GM18520 (cell line): ENCODE data around the gene SCUBE3.

Source experiments
- ATAC-seq: cut with Tn5 transposase; IDR thresholded peaks from one replicate; pipeline ENCODE4 v1.9.1; 2021; ENCODE audit not compliant: unreplicated experiment

Gene SCUBE3

DNA sequence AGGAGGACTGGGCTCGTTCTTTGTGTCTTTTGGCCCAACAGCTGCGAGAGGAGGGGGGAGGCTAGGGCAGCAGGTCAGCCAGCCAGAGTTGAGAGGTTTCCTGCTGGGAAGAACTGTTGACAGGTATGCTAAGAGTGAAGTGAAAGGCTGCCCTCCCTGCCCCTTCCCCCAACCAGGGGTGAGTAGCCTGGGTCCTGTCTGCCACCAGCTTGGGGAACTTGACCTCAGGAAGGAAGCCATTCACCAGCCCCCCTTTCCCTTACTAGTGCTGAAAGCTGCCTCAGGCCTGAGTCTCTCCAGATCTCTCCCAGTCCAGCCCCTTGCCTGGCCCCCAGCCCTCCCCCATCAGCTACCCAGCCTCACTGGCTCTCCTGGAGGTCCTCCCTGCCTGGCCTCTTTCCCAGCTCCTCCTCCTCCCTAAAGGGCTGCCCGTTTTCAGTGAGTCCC is 25.1 kb downstream of the SCUBE3 start:
- no peak for ATAC-seq

DNA sequence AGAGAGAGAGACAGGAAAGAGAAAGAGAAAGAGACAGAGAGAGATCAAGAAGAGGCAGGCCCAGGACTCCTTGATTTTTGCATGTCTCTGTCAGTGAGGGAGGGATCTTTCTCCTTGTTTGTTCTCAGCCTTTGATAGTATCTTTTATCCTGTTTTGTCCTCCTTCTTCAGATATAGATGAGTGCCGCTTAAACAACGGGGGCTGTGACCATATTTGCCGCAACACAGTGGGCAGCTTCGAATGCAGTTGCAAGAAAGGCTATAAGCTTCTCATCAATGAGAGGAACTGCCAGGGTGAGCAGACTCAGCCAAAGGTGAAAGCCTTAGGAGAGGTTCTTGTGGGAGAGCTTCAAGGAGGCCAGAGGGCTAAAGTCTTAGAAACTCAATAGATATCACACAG is 25.8 kb downstream of the SCUBE3 start:
- no peak for ATAC-seq

DNA sequence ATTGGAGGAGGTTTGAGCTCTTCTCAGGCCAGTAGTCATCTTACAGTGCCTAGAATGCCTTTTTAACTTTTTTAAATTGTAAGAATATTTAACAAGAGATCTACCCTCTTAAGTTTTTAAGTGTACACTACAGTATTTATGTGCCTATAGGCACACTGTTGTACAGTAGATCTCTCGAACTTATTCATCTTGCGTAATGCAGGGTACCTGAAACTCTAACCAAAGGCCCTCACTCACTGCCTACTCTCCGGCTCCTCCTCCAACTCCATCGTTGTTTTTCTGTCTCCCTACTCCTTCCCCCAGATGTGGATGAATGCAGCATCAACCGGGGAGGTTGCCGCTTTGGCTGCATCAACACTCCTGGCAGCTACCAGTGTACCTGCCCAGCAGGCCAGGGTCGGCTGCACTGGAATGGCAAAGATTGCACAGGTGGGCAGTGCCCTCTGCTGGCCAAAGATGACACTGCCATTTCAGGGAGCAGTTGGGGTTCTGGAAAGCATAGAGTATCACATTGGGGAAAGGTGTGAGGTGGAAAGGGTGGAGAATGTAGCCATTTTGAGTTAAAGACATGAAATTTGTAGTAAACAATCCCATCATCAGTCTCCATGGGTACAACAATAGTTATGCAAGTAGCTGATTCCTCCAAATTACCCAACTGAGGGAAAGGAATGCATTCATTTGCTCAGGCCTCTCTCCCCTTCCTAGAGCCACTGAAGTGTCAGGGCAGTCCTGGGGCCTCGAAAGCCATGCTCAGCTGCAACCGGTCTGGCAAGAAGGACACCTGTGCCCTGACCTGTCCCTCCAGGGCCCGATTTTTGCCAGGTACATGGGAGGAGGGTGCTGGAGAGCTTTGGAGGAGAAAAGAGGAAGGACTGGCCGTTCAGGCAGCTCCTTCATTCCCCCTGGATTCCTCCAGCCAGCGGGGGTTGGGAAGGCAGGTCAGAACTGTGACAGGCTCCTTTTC is 27.4 kb downstream of the SCUBE3 start:
- no peak for ATAC-seq

DNA sequence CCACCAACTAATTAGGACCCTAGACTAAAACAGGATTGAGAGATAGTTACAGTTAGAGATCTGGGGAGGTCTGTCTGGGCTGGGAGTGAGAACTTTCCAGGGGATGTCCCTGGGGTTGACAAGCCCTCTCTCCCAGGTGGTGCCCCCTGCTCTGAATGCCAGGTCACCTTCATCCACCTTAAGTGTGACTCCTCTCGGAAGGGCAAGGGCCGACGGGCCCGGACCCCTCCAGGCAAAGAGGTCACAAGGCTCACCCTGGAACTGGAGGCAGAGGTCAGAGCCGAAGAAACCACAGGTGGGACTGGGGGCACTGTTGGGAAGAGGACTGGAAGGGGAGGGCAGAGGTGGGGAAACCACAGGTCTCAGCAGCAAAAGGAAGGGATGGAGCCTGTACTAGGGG is 28.7 kb downstream of the SCUBE3 start:
- no peak for ATAC-seq

DNA sequence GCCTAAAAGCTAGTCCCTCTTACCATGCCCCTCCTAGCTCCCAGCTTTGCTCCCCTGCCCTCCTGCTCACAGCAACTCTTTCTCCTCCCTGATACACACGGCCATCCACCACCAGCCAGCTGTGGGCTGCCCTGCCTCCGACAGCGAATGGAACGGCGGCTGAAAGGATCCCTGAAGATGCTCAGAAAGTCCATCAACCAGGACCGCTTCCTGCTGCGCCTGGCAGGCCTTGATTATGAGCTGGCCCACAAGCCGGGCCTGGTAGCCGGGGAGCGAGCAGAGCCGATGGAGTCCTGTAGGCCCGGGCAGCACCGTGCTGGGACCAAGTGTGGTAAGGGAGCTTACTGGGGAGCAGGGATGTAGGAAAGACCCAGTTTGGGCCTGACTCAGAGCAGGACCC is 29.1 kb downstream of the SCUBE3 start:
- no peak for ATAC-seq

DNA sequence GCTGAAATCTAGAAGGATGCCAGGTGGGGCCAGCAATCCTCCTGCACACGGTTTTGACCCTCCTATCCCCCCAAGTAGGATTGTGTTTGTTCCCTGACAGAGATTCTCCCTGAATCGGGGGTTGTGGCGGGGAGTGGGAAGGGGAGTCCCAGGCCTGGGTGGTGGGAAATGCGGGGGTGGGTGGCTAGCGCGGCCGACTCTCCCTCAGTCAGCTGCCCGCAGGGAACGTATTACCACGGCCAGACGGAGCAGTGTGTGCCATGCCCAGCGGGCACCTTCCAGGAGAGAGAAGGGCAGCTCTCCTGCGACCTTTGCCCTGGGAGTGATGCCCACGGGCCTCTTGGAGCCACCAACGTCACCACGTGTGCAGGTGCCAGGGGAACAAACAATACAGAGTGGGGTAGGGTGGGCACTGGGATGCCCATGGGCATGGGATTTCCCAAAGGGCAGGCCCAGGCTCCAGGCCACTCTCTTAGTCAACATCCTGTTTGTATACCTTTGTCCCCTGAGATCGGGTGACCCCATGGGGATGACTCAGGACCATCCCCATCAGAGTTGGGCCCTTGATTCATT is 29.7 kb downstream of the SCUBE3 start:
- ATAC-seq, result no peak

DNA sequence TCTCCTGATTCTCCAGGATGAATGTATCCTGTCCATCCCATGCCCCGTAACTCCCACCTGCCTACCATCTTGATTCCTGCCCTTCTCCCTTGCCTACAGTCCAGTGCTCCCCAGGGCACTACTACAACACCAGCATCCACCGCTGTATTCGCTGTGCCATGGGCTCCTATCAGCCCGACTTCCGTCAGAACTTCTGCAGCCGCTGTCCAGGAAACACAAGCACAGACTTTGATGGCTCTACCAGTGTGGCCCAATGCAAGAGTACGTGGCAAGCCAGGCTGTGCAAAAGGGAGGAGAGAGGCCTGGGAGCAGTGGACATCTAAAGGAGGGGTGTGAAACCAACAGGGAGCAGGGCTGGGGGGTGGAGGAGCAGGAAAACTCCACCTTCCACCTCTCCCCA is 30.8 kb downstream of the SCUBE3 start:
- no peak for ATAC-seq

DNA sequence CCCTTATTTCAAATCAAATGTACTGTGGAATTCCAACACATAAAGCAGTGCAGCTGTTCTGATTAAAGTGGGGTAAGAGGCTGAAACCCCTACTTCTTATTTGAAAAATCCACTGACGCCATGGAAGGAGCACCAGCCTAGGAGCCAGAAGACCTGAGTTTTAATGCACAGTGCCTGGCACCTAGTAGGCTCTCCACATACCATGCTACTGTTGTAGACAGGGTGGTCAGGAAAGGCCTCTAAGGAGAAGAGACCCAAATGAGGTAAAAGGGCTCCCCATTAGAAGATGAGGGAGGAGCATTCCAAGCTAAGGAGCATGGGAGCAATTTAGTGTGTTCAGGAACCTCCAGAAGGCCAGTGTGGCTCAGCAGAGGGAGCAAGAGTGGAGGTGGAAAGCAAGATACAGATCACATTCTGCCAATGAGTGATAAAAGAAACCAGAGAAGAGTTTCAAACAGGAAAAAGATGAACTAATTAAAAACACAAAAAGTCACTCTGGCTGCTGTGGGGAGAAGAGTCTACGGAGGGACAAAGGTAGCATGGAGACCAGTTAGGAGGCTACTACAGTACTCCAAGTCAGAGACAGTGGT is 34.0 kb downstream of the SCUBE3 start:
- no peak for ATAC-seq

DNA sequence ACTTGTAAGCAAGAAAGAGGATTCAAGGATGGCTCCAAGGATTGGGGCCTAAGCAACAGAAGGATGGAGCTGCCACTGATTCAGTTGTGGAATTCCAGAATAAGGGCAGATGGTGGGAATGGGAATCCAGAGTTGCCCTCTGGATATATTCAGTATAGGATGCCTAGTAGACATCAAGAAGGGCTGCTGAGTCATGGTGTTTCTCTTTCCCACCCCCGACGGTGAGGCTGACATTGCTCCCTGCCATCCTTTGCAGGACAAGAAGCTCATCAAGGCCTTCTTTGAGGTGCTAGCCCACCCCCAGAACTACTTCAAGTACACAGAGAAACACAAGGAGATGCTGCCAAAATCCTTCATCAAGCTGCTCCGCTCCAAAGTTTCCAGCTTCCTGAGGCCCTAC is 34.5 kb downstream of the SCUBE3 start:
- no peak for ATAC-seq

DNA sequence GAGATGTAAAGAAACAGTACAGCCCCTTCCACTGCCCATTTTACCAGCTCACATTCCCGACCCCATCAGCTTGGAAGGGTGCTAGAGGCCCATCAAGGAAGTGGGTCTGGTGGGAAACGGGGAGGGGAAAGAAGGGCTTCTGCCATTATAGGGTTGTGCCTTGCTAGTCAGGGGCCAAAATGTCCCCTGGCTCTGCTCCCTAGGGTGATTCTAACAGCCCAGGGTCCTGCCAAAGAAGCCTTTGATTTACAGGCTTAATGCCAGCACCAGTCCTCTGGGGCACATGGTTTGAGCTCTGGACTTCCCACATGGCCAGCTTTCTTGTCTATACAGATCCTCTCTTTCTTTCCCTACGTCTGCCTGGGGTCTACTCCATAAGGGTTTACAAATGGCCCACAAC is 35.2 kb downstream of the SCUBE3 start:
- ATAC-seq, result no peak

DNA sequence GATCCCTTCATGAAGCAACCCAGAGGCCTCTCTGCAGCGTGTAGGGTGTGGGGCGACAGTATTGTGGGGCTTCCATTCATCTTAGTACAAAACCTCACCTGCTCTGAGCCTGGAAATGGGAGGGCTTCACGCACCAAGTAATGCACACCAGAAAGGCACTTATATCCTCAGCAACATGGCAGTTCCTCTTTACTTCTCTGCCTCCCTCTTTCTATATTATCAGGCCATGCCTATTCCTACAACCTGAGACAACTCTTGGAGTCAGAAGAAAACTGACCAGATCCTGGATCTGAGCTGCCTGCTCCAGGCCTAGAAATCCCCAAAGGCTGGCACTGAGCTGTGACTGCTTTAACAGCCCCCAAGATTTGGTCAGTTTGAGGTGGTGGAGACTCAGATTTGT is 38.2 kb downstream of the SCUBE3 start:
- ATAC-seq, result no peak

DNA sequence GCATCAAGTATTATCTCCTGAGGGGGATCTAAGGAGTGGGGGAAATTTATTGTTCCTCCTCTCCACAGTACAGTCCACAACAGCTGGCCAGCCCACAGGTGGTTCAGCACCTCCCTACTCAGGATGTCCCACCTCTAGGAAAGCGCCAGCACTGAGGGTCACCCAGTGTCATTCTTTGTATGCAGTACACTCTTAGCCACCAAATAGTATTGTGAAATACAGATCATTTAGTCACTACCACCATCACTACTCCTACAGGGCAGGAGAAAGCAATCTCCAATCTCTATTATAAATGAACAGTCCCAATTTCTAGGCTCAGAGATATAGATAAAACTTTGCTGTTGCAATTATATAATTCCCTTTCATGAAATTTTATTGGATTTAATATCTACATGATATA is 39.5 kb downstream of the SCUBE3 start:
- ATAC-seq, result no peak

DNA sequence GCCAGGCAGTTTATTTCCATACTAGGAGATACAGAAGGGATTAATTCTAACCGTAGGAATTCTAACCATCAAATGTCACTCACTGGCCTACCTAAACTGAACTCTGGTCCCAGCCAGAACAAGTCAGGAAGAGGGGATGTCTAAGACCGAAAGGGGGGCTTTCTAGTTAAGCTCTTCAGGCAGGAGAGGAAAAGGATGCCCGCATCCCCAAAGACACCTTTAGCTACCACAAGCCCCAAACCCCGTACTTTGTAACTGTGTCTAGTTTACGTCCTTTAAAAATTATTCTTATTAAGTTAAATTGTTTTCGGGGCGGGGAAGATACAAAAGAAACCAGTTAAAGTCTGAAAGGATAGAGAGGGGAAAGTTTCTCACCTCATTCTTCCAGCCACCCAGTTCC is 44.6 kb downstream of the SCUBE3 start:
- ATAC-seq, result no peak

DNA sequence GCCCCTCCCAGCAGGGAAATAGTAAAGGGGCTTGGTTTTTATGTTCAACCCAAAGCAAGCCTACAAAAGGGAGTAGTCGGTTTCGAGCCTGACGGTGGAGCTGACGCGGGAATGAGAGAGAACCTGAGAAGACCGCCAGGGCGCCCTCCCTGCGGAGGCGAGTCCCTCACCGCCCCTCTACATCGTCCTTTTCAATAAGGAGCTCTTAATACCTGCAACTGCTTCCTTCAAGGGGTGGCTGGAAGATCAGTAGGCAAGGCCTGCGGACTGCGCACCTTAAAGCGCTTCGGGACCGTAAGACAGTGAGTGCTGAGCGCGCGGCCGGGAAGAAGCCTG is 45.1 kb downstream of the SCUBE3 start:
- no peak for ATAC-seq

DNA sequence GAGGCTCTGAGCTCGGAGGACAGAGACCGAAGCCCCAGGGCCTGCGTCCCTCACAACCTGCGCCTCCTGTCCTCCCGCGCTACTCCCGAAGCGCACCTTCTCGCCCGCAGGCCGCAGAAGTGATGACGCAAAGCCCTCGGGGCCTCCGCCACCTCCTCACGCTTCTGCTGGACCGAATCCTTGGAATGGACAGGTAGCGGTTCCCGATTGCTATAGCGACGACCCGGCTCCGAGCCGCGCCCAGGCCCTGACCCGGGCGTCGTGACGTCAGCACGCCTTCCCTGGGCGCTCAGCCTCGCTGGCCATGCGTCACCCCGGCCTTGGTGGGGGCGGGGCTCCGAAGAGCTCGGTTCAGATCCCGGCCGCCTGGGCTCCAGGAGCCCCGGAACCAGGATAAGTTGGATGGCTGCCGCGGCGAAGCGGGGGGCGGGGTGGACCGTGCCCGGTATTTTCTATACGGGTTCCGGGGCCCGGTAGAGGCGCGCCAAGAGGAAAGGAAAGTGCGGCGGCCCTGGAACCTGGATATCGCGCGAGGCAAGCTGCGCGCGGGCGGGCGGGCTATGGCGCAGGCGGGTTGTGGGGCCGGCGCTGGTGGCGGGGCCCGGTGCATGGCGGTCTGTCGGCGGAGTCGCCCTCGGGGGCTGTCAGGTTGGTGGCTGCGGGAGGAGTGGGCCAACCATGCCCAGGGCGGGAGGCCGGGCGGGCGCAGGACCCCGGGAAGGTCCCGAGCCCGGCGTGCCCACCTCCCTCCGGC is 45.6 kb downstream of the SCUBE3 start, which contains the start of gene ZNF76:
ZNF76 (plus strand) TSS at position 542 of the 754 bp plus-strand sequence. CDS start 21,417 bp downstream, outside the sequence.
- ATAC-seq, result peak; percentile 78

DNA sequence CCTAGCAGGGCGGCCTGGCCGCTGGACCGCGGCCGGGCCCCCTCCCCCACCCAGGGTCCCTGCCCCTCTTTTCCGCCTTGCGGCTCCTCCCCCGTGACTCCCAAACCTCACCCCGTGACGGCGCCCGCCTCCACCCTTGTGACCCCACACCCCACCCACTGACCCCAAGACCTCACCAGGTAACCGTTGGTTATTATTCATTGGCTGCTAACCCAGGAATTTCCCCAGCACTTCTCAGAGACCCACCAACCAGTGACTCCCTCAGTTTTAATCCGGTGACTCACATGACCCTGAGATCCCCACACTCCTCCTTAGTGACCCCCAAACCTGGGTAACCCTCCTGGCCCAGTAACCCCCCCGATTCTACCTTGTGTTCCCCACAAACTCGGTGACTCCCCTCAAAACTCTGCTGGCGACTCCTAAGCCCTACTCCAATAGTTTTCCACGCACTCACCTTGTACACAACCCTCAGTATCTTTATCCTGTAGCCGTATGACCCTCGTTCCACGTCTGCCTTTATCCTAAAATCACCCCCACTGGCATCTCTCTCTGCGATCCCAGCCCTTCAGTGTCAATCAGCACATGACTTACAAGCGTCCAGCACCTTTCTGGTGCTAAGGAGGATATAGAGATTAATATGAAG is 46.3 kb downstream of the SCUBE3 start:
- peak; percentile 20 for ATAC-seq

DNA sequence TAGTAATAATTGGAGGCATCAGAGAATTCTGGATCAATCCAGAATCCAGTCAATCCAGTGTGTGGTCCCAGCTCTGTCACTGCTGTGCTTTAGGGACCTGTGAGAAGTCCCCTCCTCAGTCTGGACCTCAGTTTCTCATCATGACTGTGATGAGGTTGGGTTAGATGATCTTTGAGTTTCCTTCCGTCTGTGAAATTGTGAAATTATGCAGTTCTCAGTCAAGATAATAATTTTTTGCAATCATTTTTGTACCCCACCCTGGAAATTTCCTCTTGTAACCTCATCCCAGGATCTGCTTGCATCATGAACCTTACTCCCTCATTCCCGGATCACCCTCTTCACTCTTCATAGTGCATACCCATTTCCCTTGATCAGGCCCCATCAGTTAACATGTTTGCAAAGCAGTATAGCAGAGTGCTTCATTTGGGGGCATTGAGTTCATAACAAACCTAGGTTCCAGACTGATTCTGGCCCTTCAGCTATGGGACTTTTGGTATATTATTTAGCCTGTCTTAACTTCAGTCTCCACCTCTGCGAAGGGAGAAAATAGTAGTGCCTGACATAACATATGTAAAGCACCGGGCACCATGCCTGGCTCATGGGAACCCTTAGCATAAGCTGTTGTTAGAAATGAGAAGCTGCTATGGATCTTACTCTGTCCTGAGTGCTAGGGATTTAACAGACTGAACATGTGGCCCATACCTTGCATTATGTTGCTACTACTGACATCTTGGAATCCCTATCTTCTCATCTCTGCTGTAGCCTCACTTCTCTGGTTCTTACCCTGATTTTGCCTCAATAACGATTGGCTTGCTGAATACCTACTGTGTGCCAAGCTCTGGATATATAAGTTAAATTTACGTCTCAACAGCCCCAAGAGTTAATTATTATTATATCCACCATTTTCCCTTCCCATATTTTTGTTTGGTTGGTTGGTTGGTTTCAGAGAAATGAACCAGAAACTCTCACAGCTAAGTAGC is 47.1 kb downstream of the SCUBE3 start:
- no peak for ATAC-seq

DNA sequence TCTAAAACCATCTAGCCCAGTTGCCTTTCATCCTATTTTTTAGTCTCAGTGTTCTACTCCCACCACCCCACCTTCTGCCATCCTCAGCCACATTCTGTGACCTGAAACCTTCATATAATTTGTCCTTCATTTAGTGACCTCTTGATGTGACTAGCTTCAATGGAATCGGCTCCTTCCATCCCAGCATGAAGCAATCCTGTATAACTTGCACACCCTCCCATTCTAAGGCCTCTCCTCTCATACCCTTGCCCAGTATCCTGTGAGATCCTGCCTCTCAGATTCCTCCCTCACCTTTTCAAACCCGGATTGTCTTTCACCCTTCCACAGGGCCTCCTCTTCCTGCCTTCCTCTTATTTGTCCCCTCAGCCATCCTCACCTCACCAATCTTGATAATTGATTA is 48.8 kb downstream of the SCUBE3 start:
- ATAC-seq, result no peak

DNA sequence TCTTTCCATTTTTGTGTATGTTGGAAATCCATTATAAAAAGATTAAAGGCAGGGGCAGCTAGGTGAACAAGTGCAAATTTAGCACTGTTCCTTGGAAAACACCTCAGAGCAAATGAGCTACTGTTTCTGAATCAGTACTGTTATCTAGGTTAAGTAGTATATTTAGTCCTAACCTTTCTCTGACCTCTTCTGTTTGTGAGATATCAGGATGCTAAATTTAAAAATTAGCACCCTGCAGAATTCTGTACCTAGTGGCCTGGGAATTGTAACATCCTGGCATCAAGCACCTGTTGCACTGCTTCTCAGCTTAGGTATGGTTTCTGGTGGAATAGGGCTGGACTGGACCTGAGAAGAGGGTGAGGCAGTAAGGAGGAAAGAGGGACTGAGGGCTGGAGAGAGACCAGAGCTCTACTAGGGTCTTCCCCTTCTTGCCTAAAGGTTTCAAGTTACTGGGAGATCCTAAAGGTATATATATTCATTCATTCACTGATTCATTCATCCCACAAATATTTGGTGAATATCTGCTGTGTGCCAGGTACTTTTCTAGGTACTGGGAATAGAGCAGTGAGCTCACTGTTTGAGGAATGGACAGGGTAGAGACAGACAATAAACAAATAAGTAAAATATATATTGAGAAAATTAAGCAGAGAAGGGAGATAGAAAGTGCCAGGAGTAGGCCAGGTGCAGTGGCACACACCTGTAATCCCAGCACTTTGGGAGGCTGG is 51.0 kb downstream of the SCUBE3 start:
- ATAC-seq, result no peak
